Cardiac muscle cell (in vitro differentiated cells and primary cell): ENCODE measurements around the gene XPO6. TPM values are rescaled to one million over a fixed set of nuclear protein-coding genes. Genes with fewer than 3 reads are reported as not detected.

Source experiments
- DNase-seq, 2 donors: peaks; one replicate each; pipeline versions ENCODE4 v3.0.0 to v3.0.0-alpha.2; 2010 to 2017; ENCODE audit warnings: low read depth in 1 of 2, low spot score in 1 of 2
- H3K27ac ChIP-seq: fragments of 200-600 bp; sonication (generic); 2 replicates; pipeline ENCODE4 v1.5.1; 2016
- H3K27me3 ChIP-seq: fragments of 200-600 bp; sonication (generic); 2 replicates; pipeline ENCODE4 v1.6.0; 2016; ENCODE audit warnings: control low read depth
- H3K36me3 ChIP-seq: fragments of 200-600 bp; sonication (generic); 2 replicates; pipeline ENCODE4 v1.5.1; 2016; ENCODE audit warnings: control low read depth
- H3K4me1 ChIP-seq: fragments of 200-600 bp; sonication (generic); 2 replicates; pipeline ENCODE4 v1.8.1; 2017; ENCODE audit warnings: low read depth, mild to moderate bottlenecking, mixed run types
- H3K4me3 ChIP-seq: fragments of 200-600 bp; sonication (generic); 2 replicates; pipeline ENCODE4 v1.5.1; 2016; ENCODE audit warnings: mild to moderate bottlenecking
- H3K9me3 ChIP-seq: fragments of 200-600 bp; sonication (generic); 2 replicates; pipeline ENCODE4 v1.5.1; 2017; ENCODE audit warnings: low read depth, mild to moderate bottlenecking, control low read depth
- CTCF ChIP-seq: IDR thresholded peaks from 2 replicates; pipeline ENCODE4 v1.5.1; 2012; ENCODE audit warnings: low read depth, mild to moderate bottlenecking, low read length
- polyA plus RNA-seq: library from polyadenylated mRNA; unstranded; fragments of >200 nt; fragmentation: Nextera tagmentation; extraction: Ambion mirVana; gene quantifications from 2 replicates; pipeline ENCODE4 v1.2.1, GENCODE V29; 2016
- total RNA-seq: library from RNA; depleted of rRNA; stranded (reverse); fragments of >200 nt; gene quantifications from 2 replicates; pipeline ENCODE4 v1.2.3, GENCODE V29; 2016

Gene XPO6
- total and polyA plus RNA-seq, 2 experiments from 2014 or later: 34.8 to 79.8 TPM

DNA sequence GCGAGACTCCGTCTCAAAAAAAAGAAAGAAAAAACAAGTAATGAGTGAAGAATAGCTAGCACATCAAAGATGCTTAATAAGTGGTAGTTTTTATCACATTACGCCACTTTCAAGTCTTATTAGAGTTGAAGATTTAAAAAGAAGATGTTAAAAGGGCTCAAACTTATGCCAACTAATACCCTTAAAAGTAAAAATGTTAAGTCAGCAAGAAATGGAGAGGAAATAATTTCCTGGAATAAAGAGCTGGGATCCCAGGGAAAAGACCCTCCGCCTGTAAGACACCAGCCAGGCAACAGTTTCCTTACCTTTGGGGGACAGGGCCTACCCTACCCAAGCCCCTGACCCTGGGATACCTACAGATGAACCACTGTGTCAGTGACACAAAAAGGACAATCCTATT lies 3.6 kb downstream of the XPO6 start:
- no peak overlapping the region for H3K27ac ChIP-seq
- H3K9me3 ChIP-seq: no peaks in the 10 kb centered on the region
- no peak for DNase-seq
- TF ChIP-seq CTCF: no peak
- no peaks in the 10 kb centered on the region for H3K27me3 ChIP-seq
- H3K4me3 ChIP-seq: no peak overlapping the region
- H3K4me1 ChIP-seq: peaks cover 15% of the 10 kb centered on the region
- H3K36me3 ChIP-seq: peaks cover 6% of the 10 kb centered on the region

GRCh38 chr16:28207399-28207798 lies 4.4 kb downstream of the XPO6 start:
- Histone ChIP-seq H3K27ac (no peak overlapping the region), H3K36me3 (peaks cover 6% of the 10 kb centered on the region), H3K4me3 (no peak overlapping the region), H3K27me3 (no peaks in the 10 kb centered on the region), H3K9me3 (no peaks in the 10 kb centered on the region), H3K4me1 (peaks cover 15% of the 10 kb centered on the region)
- TF ChIP-seq CTCF: no peak
- DNase-seq: no peak

- peaks cover 6% of the 10 kb centered on the region for H3K36me3 ChIP-seq
- no peak for TF ChIP-seq CTCF
- no peak for DNase-seq
- no peak overlapping the region for H3K4me3 ChIP-seq
- no peaks in the 10 kb centered on the region for H3K27me3 ChIP-seq
- H3K4me1 ChIP-seq: peaks cover 15% of the 10 kb centered on the region
- no peaks in the 10 kb centered on the region for H3K9me3 ChIP-seq
- H3K27ac ChIP-seq: no peak overlapping the region
Measured at GRCh38 chr16:28205974-28206373, 5.8 kb downstream of the XPO6 start.

DNA sequence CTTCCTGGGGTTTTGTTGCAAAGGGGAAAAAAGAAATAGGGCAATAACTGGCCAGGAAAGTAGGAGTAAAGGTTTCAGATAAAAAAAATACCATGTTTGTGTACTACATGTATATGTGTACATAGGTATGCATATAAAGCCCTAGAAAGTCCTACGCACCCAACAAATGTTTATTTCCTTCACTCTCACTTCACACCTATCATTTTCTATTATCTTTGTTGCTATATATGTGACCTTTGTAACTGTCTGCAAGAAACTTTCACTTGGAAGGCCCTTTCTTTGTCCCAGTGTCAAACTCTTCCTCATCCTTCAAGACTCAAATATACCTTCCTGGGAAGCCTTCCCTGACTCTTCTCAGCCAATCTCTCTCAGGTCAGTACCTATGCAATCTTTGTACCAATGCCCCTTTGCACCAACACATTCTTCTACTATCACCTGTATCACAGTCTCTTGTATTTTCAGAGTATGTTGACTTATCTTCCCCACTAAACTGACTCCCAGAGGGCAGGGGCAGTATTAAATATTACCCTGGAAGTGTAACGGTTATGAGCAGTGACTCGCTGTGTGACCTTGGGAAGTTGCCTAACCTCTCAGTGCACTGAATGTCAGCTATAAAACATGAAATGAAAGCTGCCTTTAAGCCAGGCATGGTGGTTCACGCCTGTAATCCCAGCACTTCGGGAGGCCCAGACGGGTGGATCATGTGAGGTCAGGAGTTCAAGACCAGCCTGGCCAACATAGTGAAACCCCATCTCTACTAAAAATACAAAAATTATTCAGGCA lies 6.5 kb downstream of the XPO6 start:
- H3K4me1 ChIP-seq: peaks cover 11% of the 10 kb centered on the region
- no peaks in the 10 kb centered on the region for H3K9me3 ChIP-seq
- H3K27me3 ChIP-seq: no peaks in the 10 kb centered on the region
- DNase-seq: no peak
- H3K36me3 ChIP-seq: peaks cover 6% of the 10 kb centered on the region
- no peak for TF ChIP-seq CTCF
- no peak overlapping the region for H3K4me3 ChIP-seq
- no peak overlapping the region for H3K27ac ChIP-seq

GRCh38 chr16:28204622-28205021 lies 7.1 kb downstream of the XPO6 start:
- no peak for DNase-seq
- H3K27me3 ChIP-seq: no peaks in the 10 kb centered on the region
- H3K9me3 ChIP-seq: no peaks in the 10 kb centered on the region
- H3K36me3 ChIP-seq: peaks cover 6% of the 10 kb centered on the region
- no peak overlapping the region for H3K4me3 ChIP-seq
- H3K4me1 ChIP-seq: peaks cover 11% of the 10 kb centered on the region
- TF ChIP-seq CTCF: no peak
- H3K27ac ChIP-seq: no peak overlapping the region
